DND-41 (cell line): ENCODE data around the gene LOC101059915.

ENCODE experiments used
- ATAC-seq: fragments of 200-7000 bp; cut with Tn5 transposase; 3 replicates; pipeline ENCODE4 v1.9.1; 2021; ENCODE audit warnings: low read depth; ENCODE audit not compliant: insufficient read depth
- DNase-seq: peaks from one replicate; pipeline ENCODE4 v3.0.0-alpha.2; 2020
- H2AFZ ChIP-seq: 2 replicates; pipeline ENCODE4 v1.6.0; 2012; ENCODE audit warnings: low read depth, low read length
- H3K27ac ChIP-seq: 2 replicates; pipeline ENCODE4 v1.5.1; 2012; ENCODE audit warnings: low read length, inconsistent platforms
- H3K27me3 ChIP-seq: fragments of 200-600 bp; sonication (generic); 2 replicates; pipeline ENCODE4 v1.6.0; 2012; ENCODE audit warnings: low read length, mild to moderate bottlenecking, inconsistent platforms; ENCODE audit not compliant: insufficient read depth, poor library complexity
- H3K36me3 ChIP-seq: 2 replicates; pipeline ENCODE4 v1.5.1; 2012; ENCODE audit warnings: low read length, inconsistent platforms; ENCODE audit not compliant: insufficient read depth
- H3K4me1 ChIP-seq: 2 replicates; pipeline ENCODE4 v1.5.1; 2012; ENCODE audit warnings: mild to moderate bottlenecking, low read length; ENCODE audit not compliant: insufficient read depth
- H3K4me2 ChIP-seq: 2 replicates; pipeline ENCODE4 v1.6.0; 2012; ENCODE audit warnings: mild to moderate bottlenecking, moderate library complexity, low read length, inconsistent platforms; ENCODE audit not compliant: insufficient read depth
- H3K4me3 ChIP-seq, 2 experiments: fragments of 200-600 bp in 1 of 2; shearing (Covaris generic) in 1 of 2; 2 replicates each; pipeline ENCODE4 v1.5.1; 2012 to 2016; ENCODE audit warnings: inconsistent platforms in 2 of 2, low read length in 2 of 2, mild to moderate bottlenecking in 2 of 2, low read depth in 1 of 2, moderate library complexity in 1 of 2
- H3K79me2 ChIP-seq: 2 replicates; pipeline ENCODE4 v1.6.0; 2012; ENCODE audit warnings: low read length, inconsistent platforms; ENCODE audit not compliant: insufficient read depth
- H3K9ac ChIP-seq: 2 replicates; pipeline ENCODE4 v1.6.0; 2012; ENCODE audit warnings: low read depth, mild to moderate bottlenecking, inconsistent platforms, low read length, moderate library complexity
- H3K9me3 ChIP-seq: 2 replicates; pipeline ENCODE4 v1.5.1; 2012; ENCODE audit warnings: low read length, moderate library complexity, mild to moderate bottlenecking, inconsistent platforms; ENCODE audit not compliant: insufficient read depth, severe bottlenecking
- H4K20me1 ChIP-seq: 2 replicates; pipeline ENCODE4 v1.6.0; 2012; ENCODE audit warnings: low read length; ENCODE audit not compliant: insufficient read depth
- EZH2 ChIP-seq: IDR thresholded peaks from 3 replicates; pipeline ENCODE4 v1.6.1; 2012; ENCODE audit warnings: borderline replicate concordance, low read depth, mild to moderate bottlenecking, moderate library complexity, low read length, inconsistent platforms; ENCODE audit not compliant: severe bottlenecking
- TF ChIP-seq, protein P1 (sequence below): IDR thresholded peaks from 2 replicates; pipeline ENCODE4 v1.5.1; 2012; ENCODE audit warnings: borderline replicate concordance, low read length, moderate library complexity, mild to moderate bottlenecking; ENCODE audit not compliant: poor library complexity, severe bottlenecking; ENCODE audit errors: extremely low read depth

The LOC101059915 gene

DNA sequence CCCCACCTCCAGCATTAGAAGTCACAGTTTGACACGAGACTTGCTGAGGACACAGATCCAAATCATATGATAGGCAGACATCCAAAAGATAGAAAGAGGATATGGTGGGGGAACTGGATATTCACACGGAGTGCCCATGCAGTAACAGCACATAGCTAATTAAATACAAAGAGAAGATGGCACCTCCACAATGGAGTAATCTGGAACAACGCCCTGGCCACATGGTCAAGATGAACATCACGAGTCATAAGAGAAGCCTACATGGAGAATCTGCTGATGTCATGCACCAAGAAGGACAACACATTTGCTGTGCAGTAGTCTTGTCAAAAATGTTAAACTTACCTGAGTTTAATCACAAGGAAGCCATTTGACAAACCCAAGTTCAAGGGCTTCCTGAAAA is 10.1 kb upstream of the LOC101059915 start:
- H2AFZ ChIP-seq, result no peak overlapping the region
- H3K9ac ChIP-seq, result no peak overlapping the region
- no peaks in the 10 kb centered on the region for H3K9me3 ChIP-seq
- no peaks in the 10 kb centered on the region for H3K36me3 ChIP-seq
- no peaks in the 10 kb centered on the region for H3K79me2 ChIP-seq
- H3K4me1 ChIP-seq, result peaks cover 1% of the 10 kb centered on the region; the same call in 1 of the 2 replicates
- no peak for ATAC-seq
- no peak overlapping the region for H3K4me3 ChIP-seq
- H3K4me2 ChIP-seq, result no peak overlapping the region
- TF ChIP-seq, protein P1, sequence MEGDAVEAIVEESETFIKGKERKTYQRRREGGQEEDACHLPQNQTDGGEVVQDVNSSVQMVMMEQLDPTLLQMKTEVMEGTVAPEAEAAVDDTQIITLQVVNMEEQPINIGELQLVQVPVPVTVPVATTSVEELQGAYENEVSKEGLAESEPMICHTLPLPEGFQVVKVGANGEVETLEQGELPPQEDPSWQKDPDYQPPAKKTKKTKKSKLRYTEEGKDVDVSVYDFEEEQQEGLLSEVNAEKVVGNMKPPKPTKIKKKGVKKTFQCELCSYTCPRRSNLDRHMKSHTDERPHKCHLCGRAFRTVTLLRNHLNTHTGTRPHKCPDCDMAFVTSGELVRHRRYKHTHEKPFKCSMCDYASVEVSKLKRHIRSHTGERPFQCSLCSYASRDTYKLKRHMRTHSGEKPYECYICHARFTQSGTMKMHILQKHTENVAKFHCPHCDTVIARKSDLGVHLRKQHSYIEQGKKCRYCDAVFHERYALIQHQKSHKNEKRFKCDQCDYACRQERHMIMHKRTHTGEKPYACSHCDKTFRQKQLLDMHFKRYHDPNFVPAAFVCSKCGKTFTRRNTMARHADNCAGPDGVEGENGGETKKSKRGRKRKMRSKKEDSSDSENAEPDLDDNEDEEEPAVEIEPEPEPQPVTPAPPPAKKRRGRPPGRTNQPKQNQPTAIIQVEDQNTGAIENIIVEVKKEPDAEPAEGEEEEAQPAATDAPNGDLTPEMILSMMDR, result no peak
- no peak for TF ChIP-seq EZH2
- H4K20me1 ChIP-seq, result peaks cover 3% of the 10 kb centered on the region; the same call in 1 of the 2 replicates
- no peak for DNase-seq
- no peak overlapping the region for H3K27ac ChIP-seq
- no peaks in the 10 kb centered on the region for H3K27me3 ChIP-seq

DNA sequence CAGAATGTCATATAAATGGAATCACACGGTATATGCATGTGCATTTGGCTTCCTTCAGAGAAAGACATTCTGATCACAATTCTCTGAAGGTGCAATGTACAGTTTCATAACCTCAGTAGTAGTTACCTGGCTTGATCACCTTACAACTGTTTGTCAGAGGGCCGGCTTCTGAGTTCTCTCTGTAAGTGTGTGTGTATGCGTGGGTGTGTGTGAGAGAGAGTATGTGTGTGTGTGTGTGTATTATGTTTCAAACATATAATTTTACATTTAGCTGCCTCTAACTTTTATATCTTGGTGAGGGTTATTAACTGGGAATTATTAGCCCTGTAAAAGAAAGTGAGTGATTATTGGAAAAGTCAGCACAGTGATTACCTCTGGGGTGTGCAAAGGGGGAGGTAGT is 8.0 kb upstream of the LOC101059915 start:
- Histone ChIP-seq H3K36me3 (no peaks in the 10 kb centered on the region), H3K27ac (no peak overlapping the region), H2AFZ (no peak overlapping the region), H3K4me1 (peaks cover 7% of the 10 kb centered on the region), H3K9ac (no peak overlapping the region), H3K27me3 (no peaks in the 10 kb centered on the region), H3K4me2 (no peak overlapping the region), H4K20me1 (peaks cover 6% of the 10 kb centered on the region; the same call in 1 of the 2 replicates), H3K4me3 (no peak overlapping the region), H3K9me3 (no peaks in the 10 kb centered on the region), H3K79me2 (no peaks in the 10 kb centered on the region)
- ATAC-seq, result no peak
- DNase-seq, result no peak
- TF ChIP-seq EZH2, result no peak
- TF ChIP-seq, protein P1, result no peak

DNA sequence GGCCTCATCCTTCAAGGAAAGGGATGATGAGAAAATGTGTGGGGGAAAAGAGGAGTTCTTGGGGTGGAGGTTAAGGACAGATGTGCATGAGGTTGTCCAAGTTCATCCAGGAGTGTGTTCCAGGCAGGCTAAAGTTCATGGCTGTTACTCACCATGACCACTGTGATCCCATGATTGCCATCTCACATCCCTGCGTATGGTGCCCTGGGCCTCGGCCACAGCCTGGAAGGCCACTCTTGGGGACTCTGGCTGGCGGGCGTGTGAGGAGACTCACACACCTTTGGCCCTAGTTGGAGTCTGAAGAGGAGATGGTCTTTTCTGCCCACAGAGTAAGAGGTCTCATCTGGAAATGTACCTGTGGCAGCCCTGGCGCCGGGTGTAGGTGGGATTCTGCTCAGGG is 7.4 kb upstream of the LOC101059915 start:
- H3K9me3 ChIP-seq, result no peaks in the 10 kb centered on the region
- no peak overlapping the region for H3K4me2 ChIP-seq
- H3K36me3 ChIP-seq, result no peaks in the 10 kb centered on the region
- peaks cover 7% of the 10 kb centered on the region for H3K4me1 ChIP-seq
- H3K27ac ChIP-seq, result no peak overlapping the region
- DNase-seq, result no peak
- no peak for ATAC-seq
- H4K20me1 ChIP-seq, result peaks cover 6% of the 10 kb centered on the region; the same call in 1 of the 2 replicates
- no peak overlapping the region for H3K9ac ChIP-seq
- H3K27me3 ChIP-seq, result no peaks in the 10 kb centered on the region
- H3K4me3 ChIP-seq, result no peak overlapping the region
- no peak overlapping the region for H2AFZ ChIP-seq
- no peaks in the 10 kb centered on the region for H3K79me2 ChIP-seq
- TF ChIP-seq EZH2, result no peak
- TF ChIP-seq, protein P1, result no peak
